ENCODE results near the gene EYS. TPM values are rescaled to one million over a fixed set of nuclear protein-coding genes. Genes with fewer than 3 reads are reported as not detected.
A peak's percentile ranks its signal among the peaks of the same experiment; 100 is the strongest.

Gene EYS
- total and polyA plus RNA-seq, 3 experiments from 2014 or later: not detected

- H3K4me3 ChIP-seq (ENCODE audit: low read length): no peak overlapping the region
- Mint-ChIP-seq H3K27ac (peak overlapping the region in 1 of 8 donors; percentile 50), H3K4me1 (peaks cover 33 to 53% (median 51%) of the 10 kb centered on the region in 3 donors), H3K27me3 (no peaks in the 10 kb centered on the region), H3K36me3 (peaks cover 9 to 36% (median 23%) of the 10 kb centered on the region in 3 donors), H3K9me3 (no peaks in the 10 kb centered on the region), H3K4me3 (no peak overlapping the region)
- peaks cover 8% of the 10 kb centered on the region for H3K36me3 ChIP-seq (ENCODE audit: insufficient read depth, low read length)
- DNase-seq: no peak
- H3K4me1 ChIP-seq (ENCODE audit: insufficient read depth, low read length): no peaks in the 10 kb centered on the region
- no peaks in the 10 kb centered on the region for H3K27me3 ChIP-seq (ENCODE audit: insufficient read depth, low read length, poor library complexity, severe bottlenecking)
- no peak overlapping the region for H3K27ac ChIP-seq (ENCODE audit: low read depth, low read length)
- ChIA-PET POLR2A (no interaction called here), CTCF (no interaction called here)
- no peaks in the 10 kb centered on the region for H3K9me3 ChIP-seq (ENCODE audit: low read length)
These were observed 2017.6 kb downstream of the EYS start for GRCh38 chr6:63689421-63689820.

GRCh38 chr6:63685446-63686379, 2021.3 kb downstream of the EYS start:
- H3K4me1 ChIP-seq (ENCODE audit: insufficient read depth, low read length): no peaks in the 10 kb centered on the region
- ChIA-PET POLR2A (no interaction called here), CTCF (interaction anchor here (1.0 kb wide), 1 partner anchor 87 kb away, joined by 4 read pairs; no protein-coding TSS in a partner anchor)
- H3K27me3 ChIP-seq (ENCODE audit: insufficient read depth, low read length, poor library complexity, severe bottlenecking): no peaks in the 10 kb centered on the region
- H3K9me3 ChIP-seq (ENCODE audit: low read length): no peaks in the 10 kb centered on the region
- no peak overlapping the region for H3K4me3 Mint-ChIP-seq
- H3K27ac ChIP-seq (ENCODE audit: low read depth, low read length): no peak overlapping the region
- H3K27me3 Mint-ChIP-seq: no peaks in the 10 kb centered on the region
- H3K9me3 Mint-ChIP-seq: no peaks in the 10 kb centered on the region
- peaks cover 8% of the 10 kb centered on the region for H3K36me3 ChIP-seq (ENCODE audit: insufficient read depth, low read length)
- peak overlapping the region in 5 of 8 donors; percentile 10 to 67 (median 61) for H3K27ac Mint-ChIP-seq
- DNase-seq: no peak
- H3K36me3 Mint-ChIP-seq: peaks cover 9 to 48% (median 24%) of the 10 kb centered on the region in 3 donors
- H3K4me1 Mint-ChIP-seq: peaks cover 43 to 73% (median 71%) of the 10 kb centered on the region in 3 donors
- no peak overlapping the region for H3K4me3 ChIP-seq (ENCODE audit: low read length)

GRCh38 chr6:63683071-63683603, 2023.9 kb downstream of the EYS start:
- H3K4me1 Mint-ChIP-seq: peaks cover 50 to 78% (median 76%) of the 10 kb centered on the region in 3 donors
- no peaks in the 10 kb centered on the region for H3K9me3 Mint-ChIP-seq
- H3K4me3 Mint-ChIP-seq: no peak overlapping the region
- peaks cover 3 to 57% (median 20%) of the 10 kb centered on the region in 3 donors for H3K36me3 Mint-ChIP-seq
- H3K4me1 ChIP-seq (ENCODE audit: insufficient read depth, low read length): peaks cover 9% of the 10 kb centered on the region
- peaks cover 11% of the 10 kb centered on the region for H3K36me3 ChIP-seq (ENCODE audit: insufficient read depth, low read length)
- no peak for DNase-seq
- no peaks in the 10 kb centered on the region for H3K27me3 ChIP-seq (ENCODE audit: insufficient read depth, low read length, poor library complexity, severe bottlenecking)
- H3K27ac ChIP-seq (ENCODE audit: low read depth, low read length): no peak overlapping the region
- no peak overlapping the region for H3K27ac Mint-ChIP-seq
- no peaks in the 10 kb centered on the region for H3K27me3 Mint-ChIP-seq
- no peaks in the 10 kb centered on the region for H3K9me3 ChIP-seq (ENCODE audit: low read length)
- no peak overlapping the region for H3K4me3 ChIP-seq (ENCODE audit: low read length)
- ChIA-PET CTCF (interaction anchor here (1.3 kb wide), 1 partner anchor 11 kb away, joined by 5 read pairs; no protein-coding TSS in a partner anchor), POLR2A (interaction anchor here (1.2 kb wide), 1 partner anchor 8 kb away, joined by 3 read pairs; no protein-coding TSS in a partner anchor)

- Histone ChIP-seq H3K36me3 (ENCODE audit: insufficient read depth, low read length) (peaks cover 3% of the 10 kb centered on the region), H3K27ac (ENCODE audit: low read depth, low read length) (no peak overlapping the region), H3K9me3 (ENCODE audit: low read length) (no peaks in the 10 kb centered on the region), H3K4me3 (ENCODE audit: low read length) (no peak overlapping the region), H3K4me1 (ENCODE audit: insufficient read depth, low read length) (peaks cover 42% of the 10 kb centered on the region), H3K27me3 (ENCODE audit: insufficient read depth, low read length, poor library complexity, severe bottlenecking) (no peaks in the 10 kb centered on the region)
- no peaks in the 10 kb centered on the region for H3K9me3 Mint-ChIP-seq
- H3K36me3 Mint-ChIP-seq: peaks cover 0 to 32% (median 6%) of the 10 kb centered on the region in 3 donors
- peaks cover 43 to 55% (median 54%) of the 10 kb centered on the region in 3 donors for H3K4me1 Mint-ChIP-seq
- CTCF ChIA-PET: no interaction called here
- H3K27ac Mint-ChIP-seq: no peak overlapping the region
- no peak for DNase-seq
- no peak overlapping the region for H3K4me3 Mint-ChIP-seq
- no peaks in the 10 kb centered on the region for H3K27me3 Mint-ChIP-seq
- POLR2A ChIA-PET: interaction anchor here (1.5 kb wide), 1 partner anchor 41 kb away, joined by 3 read pairs; no protein-coding TSS in a partner anchor
These were observed 2029.7 kb downstream of the EYS start for GRCh38 chr6:63677282-63677681.

GRCh38 chr6:63676412-63677114, 2030.5 kb downstream of the EYS start:
- no peaks in the 10 kb centered on the region for H3K27me3 Mint-ChIP-seq
- CTCF ChIA-PET: no interaction called here
- peaks cover 42 to 55% (median 53%) of the 10 kb centered on the region in 3 donors for H3K4me1 Mint-ChIP-seq
- Histone ChIP-seq H3K9me3 (ENCODE audit: low read length) (no peaks in the 10 kb centered on the region), H3K27me3 (ENCODE audit: insufficient read depth, low read length, poor library complexity, severe bottlenecking) (no peaks in the 10 kb centered on the region), H3K4me1 (ENCODE audit: insufficient read depth, low read length) (peaks cover 42% of the 10 kb centered on the region), H3K4me3 (ENCODE audit: low read length) (no peak overlapping the region), H3K27ac (ENCODE audit: low read depth, low read length) (no peak overlapping the region), H3K36me3 (ENCODE audit: insufficient read depth, low read length) (peaks cover 3% of the 10 kb centered on the region)
- H3K27ac Mint-ChIP-seq: no peak overlapping the region
- DNase-seq: no peak
- no peak overlapping the region for H3K4me3 Mint-ChIP-seq
- no peaks in the 10 kb centered on the region for H3K9me3 Mint-ChIP-seq
- H3K36me3 Mint-ChIP-seq: peaks cover 0 to 30% (median 4%) of the 10 kb centered on the region in 3 donors
- POLR2A ChIA-PET: interaction anchor here (1.5 kb wide), 1 partner anchor 40 kb away, joined by 3 read pairs; no protein-coding TSS in a partner anchor

- H3K4me1 ChIP-seq (ENCODE audit: insufficient read depth, low read length): peaks cover 42% of the 10 kb centered on the region
- no peaks in the 10 kb centered on the region for H3K27me3 ChIP-seq (ENCODE audit: insufficient read depth, low read length, poor library complexity, severe bottlenecking)
- no peak overlapping the region for H3K4me3 Mint-ChIP-seq
- POLR2A ChIA-PET: interaction anchor here (0.8 kb wide), 1 partner anchor 8 kb away, joined by 3 read pairs; no protein-coding TSS in a partner anchor
- H3K9me3 ChIP-seq (ENCODE audit: low read length): no peaks in the 10 kb centered on the region
- CTCF ChIA-PET: interaction anchor here (0.5 kb wide), 1 partner anchor 29 kb away, joined by 3 read pairs; no protein-coding TSS in a partner anchor
- H3K4me1 Mint-ChIP-seq: peaks cover 37 to 55% (median 53%) of the 10 kb centered on the region in 3 donors
- no peak overlapping the region for H3K27ac ChIP-seq (ENCODE audit: low read depth, low read length)
- H3K27me3 Mint-ChIP-seq: no peaks in the 10 kb centered on the region
- H3K27ac Mint-ChIP-seq: no peak overlapping the region
- H3K36me3 ChIP-seq (ENCODE audit: insufficient read depth, low read length): peaks cover 3% of the 10 kb centered on the region
- peaks cover 0 to 26% (median 0%) of the 10 kb centered on the region in 3 donors for H3K36me3 Mint-ChIP-seq
- DNase-seq: no peak
- no peak overlapping the region for H3K4me3 ChIP-seq (ENCODE audit: low read length)
- H3K9me3 Mint-ChIP-seq: no peaks in the 10 kb centered on the region
These were observed 2031.9 kb downstream of the EYS start for GRCh38 chr6:63675138-63675537.

GRCh38 chr6:63674635-63675034, 2032.4 kb downstream of the EYS start:
- H3K27me3 ChIP-seq (ENCODE audit: insufficient read depth, low read length, poor library complexity, severe bottlenecking): no peaks in the 10 kb centered on the region
- DNase-seq: no peak
- Mint-ChIP-seq H3K4me3 (no peak overlapping the region), H3K36me3 (peaks cover 0 to 23% (median 0%) of the 10 kb centered on the region in 3 donors), H3K27ac (no peak overlapping the region), H3K9me3 (no peaks in the 10 kb centered on the region), H3K4me1 (peaks cover 36 to 55% (median 53%) of the 10 kb centered on the region in 3 donors), H3K27me3 (no peaks in the 10 kb centered on the region)
- CTCF ChIA-PET: no interaction called here
- no peaks in the 10 kb centered on the region for H3K36me3 ChIP-seq (ENCODE audit: insufficient read depth, low read length)
- H3K4me3 ChIP-seq (ENCODE audit: low read length): no peak overlapping the region
- POLR2A ChIA-PET: no interaction called here
- H3K9me3 ChIP-seq (ENCODE audit: low read length): no peaks in the 10 kb centered on the region
- no peak overlapping the region for H3K27ac ChIP-seq (ENCODE audit: low read depth, low read length)
- H3K4me1 ChIP-seq (ENCODE audit: insufficient read depth, low read length): peaks cover 42% of the 10 kb centered on the region

Data from CD8-positive, alpha-beta memory T cell (primary cell).